DMS 273 (cell line): ENCODE measurements around the gene NUAK1.
A peak's percentile ranks its signal among the peaks of the same experiment; 100 is the strongest.
"Not testable (repeated sequence)": the region's sequence is repeated elsewhere in the genome, so short reads cannot be mapped to it uniquely, and the experiment has no call there.

ENCODE experiments used
- DNase-seq: peaks from one replicate; lab custom pipeline; 2025; ENCODE audit not compliant: unreplicated experiment; lab: John Stamatoyannopoulos, UW

The NUAK1 gene

DNA sequence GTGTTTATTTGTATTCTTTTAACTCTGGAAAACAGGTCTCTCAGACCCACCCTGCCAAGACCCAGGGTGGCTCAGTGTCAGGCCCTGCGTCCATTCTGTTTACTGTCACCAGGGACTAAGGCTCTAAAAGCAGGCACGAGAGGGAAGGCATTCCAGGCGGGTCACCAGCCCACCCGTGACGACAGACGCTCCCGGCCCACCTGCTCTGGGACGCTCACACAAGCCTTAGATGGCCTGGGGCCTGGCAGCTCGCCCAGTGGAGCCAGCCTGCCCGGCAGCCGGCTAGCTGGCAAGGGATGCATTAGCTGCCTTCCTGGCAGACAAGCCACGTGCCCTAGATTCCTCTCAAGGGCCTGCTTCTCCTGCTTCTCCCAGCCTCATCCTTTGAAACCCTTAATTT is 9.2 kb upstream of the NUAK1 start:
- peak; percentile 92 for DNase-seq

GRCh38 chr12:106146987-106147386 is 8.2 kb upstream of the NUAK1 start:
- DNase-seq = no peak

GRCh38 chr12:106145539-106146447 is 7.0 kb upstream of the NUAK1 start:
- peak; percentile 36 for DNase-seq

DNA sequence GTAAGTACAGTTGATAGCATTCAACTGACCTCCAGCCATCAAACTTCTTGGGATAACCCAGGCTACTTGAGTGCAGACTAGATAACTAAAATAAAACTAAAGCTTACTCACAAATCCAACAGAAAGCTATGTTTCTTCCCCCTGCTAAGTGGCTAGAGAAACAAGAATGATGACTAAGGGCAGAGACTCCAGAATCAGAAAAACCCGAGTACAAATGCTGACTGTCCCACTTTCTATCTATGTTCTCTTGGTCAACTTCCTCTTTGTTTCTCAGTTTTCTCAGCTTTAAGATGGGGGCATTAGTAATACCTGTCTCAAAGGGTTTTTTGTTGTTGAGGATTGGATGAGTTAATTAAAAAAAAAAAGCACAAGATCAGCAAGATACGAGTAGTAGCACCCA is 6.1 kb upstream of the NUAK1 start:
- DNase-seq = no peak

DNA sequence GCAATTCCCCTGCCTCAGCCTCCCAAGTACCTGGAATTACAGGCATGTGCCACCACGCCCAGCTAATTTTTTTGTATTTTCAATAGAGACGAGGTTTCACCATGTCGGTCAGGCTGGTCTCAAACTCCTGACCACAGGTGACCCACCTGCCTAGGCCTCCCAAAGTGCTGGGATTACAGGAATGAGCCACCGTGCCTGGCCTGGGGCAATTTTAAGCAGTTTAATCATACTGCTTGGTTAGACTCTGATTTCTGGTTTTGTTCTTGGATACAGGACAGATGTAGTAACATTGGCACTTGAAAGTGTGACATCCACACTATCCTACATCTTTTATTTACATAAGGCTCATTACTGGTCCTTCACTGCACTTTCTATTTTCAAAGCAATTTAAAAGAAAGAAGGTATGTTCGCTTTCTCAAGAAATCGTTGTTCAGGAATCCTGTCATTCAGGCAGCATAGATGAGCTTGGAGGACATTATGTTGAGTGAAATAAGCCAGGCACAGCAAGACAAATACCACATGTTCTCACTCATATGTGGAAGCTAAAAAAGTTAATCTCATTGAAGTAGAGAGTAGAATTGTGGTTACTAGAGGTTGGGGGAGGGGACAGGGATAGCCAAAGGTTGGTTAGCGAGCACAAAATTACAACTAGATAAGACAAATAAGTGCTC is 4.0 kb upstream of the NUAK1 start:
- DNase-seq = no peak

DNA sequence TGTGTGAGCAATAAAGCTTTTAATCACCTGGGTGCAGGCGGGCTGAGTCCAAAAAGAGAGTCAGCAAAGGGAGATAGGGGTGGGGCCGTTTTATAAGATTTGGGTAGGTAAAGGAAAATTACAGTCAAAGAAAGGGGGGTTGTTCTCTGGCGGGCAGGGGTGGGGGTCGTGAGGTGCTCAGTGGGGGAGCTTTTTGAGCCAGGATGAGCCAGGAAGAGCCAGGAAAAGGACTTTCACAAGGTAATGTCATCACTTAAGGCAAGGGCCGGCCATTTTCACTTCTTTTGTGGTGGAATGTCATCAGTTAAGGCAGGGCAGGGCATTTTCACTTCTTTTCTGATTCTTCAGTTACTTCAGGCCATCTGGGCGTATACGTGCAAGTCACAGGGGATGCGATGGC is 3.2 kb upstream of the NUAK1 start:
- not testable (repeated sequence) for DNase-seq

GRCh38 chr12:106141452-106141851 is 2.7 kb upstream of the NUAK1 start:
- no peak for DNase-seq

DNA sequence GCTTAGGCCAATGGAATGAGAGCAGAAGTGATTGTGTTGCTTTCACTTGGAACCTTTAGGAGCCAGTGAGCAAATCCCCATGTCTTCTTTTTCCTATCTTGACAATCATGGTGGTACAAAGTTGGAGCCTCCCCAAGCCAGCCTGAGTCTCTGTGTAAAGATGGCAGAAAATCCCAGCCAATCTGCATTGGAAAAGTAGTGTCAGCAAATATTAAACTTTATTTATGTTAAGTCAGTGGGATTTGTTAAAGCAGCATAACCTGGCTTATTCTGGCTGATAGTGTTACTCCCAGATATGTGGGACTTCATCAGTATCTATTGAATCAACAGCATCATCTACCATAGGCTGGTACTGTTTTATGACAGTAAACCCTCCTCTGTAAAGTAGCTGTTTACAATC is 2.2 kb upstream of the NUAK1 start:
- no peak for DNase-seq

- no peak for DNase-seq
These were observed 1.7 kb upstream of the NUAK1 start for GRCh38 chr12:106140223-106140986.

- DNase-seq = peak; percentile 77
These were observed 843 bp upstream of the NUAK1 start for GRCh38 chr12:106139422-106140171.

DNA sequence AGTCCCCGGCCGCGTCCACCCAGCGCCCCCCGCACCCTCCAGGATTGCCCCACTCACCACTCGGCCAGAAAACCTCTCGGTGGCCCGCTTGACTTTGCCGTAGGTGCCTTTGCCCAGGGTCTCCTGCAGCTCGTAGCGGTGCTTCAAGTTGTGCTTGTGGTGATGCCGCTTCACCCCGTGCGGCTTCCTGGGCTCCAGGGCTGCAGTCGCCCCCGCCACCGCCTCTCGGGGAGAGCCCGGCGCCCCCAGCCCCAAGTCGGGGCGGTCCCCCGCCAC is 459 bp downstream of the NUAK1 start:
- DNase-seq = peak; percentile 55

DNA sequence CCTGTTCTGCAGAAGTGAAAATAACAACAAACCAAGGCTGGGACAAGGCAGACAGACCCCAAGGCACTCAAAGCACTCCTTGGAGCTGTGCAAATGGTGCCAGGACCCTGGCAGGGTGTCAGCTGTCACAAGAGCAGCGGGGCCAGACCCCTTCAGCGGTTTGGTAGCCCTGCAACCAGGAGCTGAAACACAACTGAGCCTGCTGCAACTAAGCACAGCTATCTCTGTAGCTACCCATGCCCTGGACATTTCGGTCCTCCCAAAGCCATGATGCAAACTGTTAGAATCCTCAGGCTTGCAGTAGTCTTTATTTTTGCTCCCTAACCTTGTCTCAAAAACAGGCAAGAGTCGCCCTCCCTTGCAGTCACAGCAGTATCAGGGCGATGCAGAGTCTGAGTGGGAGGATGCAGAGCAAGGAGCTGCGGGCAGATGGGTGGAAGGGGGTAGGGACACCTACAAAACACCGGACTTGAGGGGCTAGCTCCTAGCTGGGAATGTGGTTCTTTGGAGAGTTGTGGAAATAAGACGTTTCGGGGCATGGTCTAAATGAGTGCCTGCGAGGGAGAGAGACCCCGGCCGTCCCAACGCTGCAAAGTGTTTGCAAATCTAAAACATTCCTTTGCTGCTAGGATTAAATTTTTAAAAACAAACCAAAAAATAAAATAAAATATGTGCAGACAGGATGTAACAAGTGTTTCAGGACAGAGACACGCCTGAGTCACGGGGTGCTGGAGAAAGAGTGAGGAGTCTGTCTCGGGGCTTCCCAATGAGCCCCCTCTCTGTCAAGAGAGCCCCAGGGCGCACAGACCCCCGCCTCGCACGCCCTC is 1.0 kb downstream of the NUAK1 start:
- DNase-seq = peak; percentile 33

DNA sequence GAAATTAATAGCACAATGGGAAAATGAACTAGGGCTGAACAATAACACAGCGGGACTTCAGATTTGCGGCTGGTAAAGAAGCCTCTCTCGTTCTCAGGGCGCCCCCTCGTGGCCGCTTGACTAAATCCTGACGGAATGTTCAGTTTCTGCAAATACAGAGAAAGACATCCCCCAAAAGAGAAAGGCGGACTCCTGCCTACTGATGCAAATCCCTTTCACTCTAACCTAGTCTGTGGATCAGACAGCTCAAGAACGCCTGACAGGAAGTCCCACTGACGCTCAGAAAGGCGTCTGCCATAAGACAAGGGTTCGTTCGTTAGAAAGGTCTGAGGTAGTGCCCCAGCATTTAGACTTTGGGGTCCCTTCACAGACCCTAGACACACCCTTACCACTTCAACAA is 2.5 kb downstream of the NUAK1 start:
- DNase-seq = peak; percentile 88

DNA sequence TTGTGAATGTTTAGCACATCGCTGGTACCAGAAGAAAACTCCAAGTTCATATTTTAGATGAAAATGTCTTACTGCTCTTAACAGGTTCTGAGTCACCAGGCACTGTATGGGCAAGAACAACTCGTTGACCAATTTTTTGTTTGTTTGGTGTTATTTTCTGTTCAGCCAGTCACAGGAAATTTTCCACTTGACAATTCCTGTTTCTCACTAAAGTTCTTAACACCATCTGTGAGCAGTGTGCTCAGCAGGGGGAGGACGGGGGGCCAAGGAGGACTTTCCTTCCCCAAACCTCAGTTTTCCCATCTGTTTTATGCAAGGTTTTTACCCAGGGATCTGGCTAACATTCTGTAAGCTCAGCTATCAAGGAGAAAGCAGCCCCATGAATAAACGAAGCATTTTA is 3.0 kb downstream of the NUAK1 start:
- DNase-seq = no peak

- DNase-seq = peak; percentile 7
These were observed 3.7 kb downstream of the NUAK1 start for GRCh38 chr12:106135075-106135474.

- no peak for DNase-seq
These were observed 4.3 kb downstream of the NUAK1 start for GRCh38 chr12:106134294-106134949.

- DNase-seq = no peak
These were observed 5.3 kb downstream of the NUAK1 start for GRCh38 chr12:106133136-106134087.
